SK-N-SH (cell line): Measurements from ENCODE around the gene PDCD2.

ENCODE experiments used
- EP300 ChIP-seq, 2 experiments: IDR thresholded peaks; 2 replicates each; pipeline versions ENCODE4 v1.4.0 to v1.6.1; 2012; ENCODE audit warnings: borderline replicate concordance in 1 of 2, low read depth in 1 of 2, low read length in 1 of 2
- FOXM1 ChIP-seq: IDR thresholded peaks from 2 replicates; pipeline ENCODE4 v1.4.0; 2012; ENCODE audit warnings: low read depth, mild to moderate bottlenecking
- GATA2 ChIP-seq: sonication (generic); formaldehyde crosslinking; IDR thresholded peaks from 2 replicates; pipeline ENCODE4 v1.5.0; 2020; ENCODE audit warnings: mild to moderate bottlenecking, missing genetic modification reagents
- POLR2AphosphoS5 ChIP-seq: IDR thresholded peaks from 2 replicates; pipeline ENCODE4 v1.6.1; 2012; ENCODE audit warnings: low read depth, low read length
- RAD21 ChIP-seq: IDR thresholded peaks from 2 replicates; pipeline ENCODE4 v1.6.1; 2012; ENCODE audit warnings: mild to moderate bottlenecking, low read length
- RXRA ChIP-seq: IDR thresholded peaks from 2 replicates; pipeline ENCODE4 v1.4.0; 2012; ENCODE audit warnings: low read depth, mild to moderate bottlenecking, borderline replicate concordance
- SIN3A ChIP-seq: IDR thresholded peaks from 2 replicates; pipeline ENCODE4 v1.6.1; 2012; ENCODE audit warnings: low read depth, mild to moderate bottlenecking, low read length, moderate library complexity, borderline replicate concordance
- TCF12 ChIP-seq: IDR thresholded peaks from 2 replicates; pipeline ENCODE4 v1.4.0; 2012
- YY1 ChIP-seq: IDR thresholded peaks from 2 replicates; pipeline ENCODE4 v1.4.0; 2012; ENCODE audit warnings: low read depth, mild to moderate bottlenecking
- TF ChIP-seq, protein P1 (sequence below): IDR thresholded peaks from 2 replicates; pipeline ENCODE4 v1.4.0; 2012; ENCODE audit warnings: low read depth, borderline replicate concordance
- TF ChIP-seq, protein P2 (sequence below): fragments of 200-600 bp; sonication (generic); IDR thresholded peaks from 2 replicates; pipeline ENCODE4 v1.6.1; 2017; ENCODE audit warnings: antibody characterized with exemption, mild to moderate bottlenecking, moderate library complexity

DNA sequence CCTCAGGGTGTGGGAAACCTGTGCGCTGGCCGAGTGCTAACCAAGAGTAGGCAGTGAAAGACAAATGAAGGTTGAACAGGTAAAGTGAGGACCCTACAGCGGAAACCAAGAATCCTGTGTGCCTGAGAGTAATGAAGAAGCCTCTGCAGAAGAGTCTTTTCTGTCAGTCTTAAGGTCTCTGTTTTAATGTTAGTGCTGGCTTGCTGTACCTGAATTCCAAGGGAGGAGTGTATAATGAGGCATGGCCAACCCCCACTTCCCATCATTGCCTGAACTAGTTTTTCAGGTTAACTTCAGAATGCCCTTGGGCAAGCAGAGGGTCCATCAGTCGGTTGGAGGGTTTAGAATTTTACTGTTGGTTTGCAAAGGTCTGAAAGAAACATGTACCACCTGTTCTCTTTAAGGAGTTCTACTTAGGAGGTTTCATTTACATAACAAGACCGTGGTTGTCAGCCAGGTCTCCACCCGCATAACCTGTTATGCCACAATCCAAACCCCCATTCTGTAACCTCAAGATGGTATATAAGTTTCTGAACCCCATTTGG, 589 bp upstream of the PDCD2 start:
- no peak for TF ChIP-seq RXRA
- no peak for TF ChIP-seq POLR2AphosphoS5
- TF ChIP-seq, protein P1, sequence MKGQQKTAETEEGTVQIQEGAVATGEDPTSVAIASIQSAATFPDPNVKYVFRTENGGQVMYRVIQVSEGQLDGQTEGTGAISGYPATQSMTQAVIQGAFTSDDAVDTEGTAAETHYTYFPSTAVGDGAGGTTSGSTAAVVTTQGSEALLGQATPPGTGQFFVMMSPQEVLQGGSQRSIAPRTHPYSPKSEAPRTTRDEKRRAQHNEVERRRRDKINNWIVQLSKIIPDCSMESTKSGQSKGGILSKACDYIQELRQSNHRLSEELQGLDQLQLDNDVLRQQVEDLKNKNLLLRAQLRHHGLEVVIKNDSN = no peak
- TF ChIP-seq, protein P2, sequence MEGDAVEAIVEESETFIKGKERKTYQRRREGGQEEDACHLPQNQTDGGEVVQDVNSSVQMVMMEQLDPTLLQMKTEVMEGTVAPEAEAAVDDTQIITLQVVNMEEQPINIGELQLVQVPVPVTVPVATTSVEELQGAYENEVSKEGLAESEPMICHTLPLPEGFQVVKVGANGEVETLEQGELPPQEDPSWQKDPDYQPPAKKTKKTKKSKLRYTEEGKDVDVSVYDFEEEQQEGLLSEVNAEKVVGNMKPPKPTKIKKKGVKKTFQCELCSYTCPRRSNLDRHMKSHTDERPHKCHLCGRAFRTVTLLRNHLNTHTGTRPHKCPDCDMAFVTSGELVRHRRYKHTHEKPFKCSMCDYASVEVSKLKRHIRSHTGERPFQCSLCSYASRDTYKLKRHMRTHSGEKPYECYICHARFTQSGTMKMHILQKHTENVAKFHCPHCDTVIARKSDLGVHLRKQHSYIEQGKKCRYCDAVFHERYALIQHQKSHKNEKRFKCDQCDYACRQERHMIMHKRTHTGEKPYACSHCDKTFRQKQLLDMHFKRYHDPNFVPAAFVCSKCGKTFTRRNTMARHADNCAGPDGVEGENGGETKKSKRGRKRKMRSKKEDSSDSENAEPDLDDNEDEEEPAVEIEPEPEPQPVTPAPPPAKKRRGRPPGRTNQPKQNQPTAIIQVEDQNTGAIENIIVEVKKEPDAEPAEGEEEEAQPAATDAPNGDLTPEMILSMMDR = no peak
- TF ChIP-seq FOXM1 = no peak
- TF ChIP-seq TCF12 = no peak
- TF ChIP-seq RAD21 = no peak
- no peak for TF ChIP-seq SIN3A
- TF ChIP-seq EP300 (IDR thresholded peaks at IDR 0.05; ENCODE audit: borderline replicate concordance in 1 of 2, low read depth in 1 of 2, low read length in 1 of 2) = no peak
- no peak for TF ChIP-seq GATA2
- TF ChIP-seq YY1 = no peak
